GM23248 (cell line): ENCODE measurements around the gene ARPC5L. TPM values are rescaled to one million over a fixed set of nuclear protein-coding genes. Genes with fewer than 3 reads are reported as not detected.

Source experiments
- DNase-seq: peaks from one replicate; pipeline ENCODE4 v3.0.0-alpha.2; 2015
- H2AFZ ChIP-seq: fragments of 200-600 bp; sonication (generic); 2 replicates; pipeline ENCODE4 v1.6.1; 2016; ENCODE audit warnings: antibody characterized with exemption
- H3F3A ChIP-seq: fragments of 200-600 bp; sonication (generic); 2 replicates; pipeline ENCODE4 v1.6.1; 2016; ENCODE audit warnings: mild to moderate bottlenecking, antibody characterized with exemption, mixed run types; ENCODE audit not compliant: insufficient read depth
- H3K27ac ChIP-seq: fragments of 200-600 bp; sonication (generic); 2 replicates; pipeline ENCODE4 v1.5.1; 2016; ENCODE audit warnings: mild to moderate bottlenecking
- H3K27me3 ChIP-seq: fragments of 200-600 bp; sonication (generic); replicated peaks from 2 replicates; pipeline ENCODE4 v1.6.1; 2016; ENCODE audit warnings: mild to moderate bottlenecking; ENCODE audit not compliant: insufficient read depth
- H3K36me3 ChIP-seq: fragments of 200-600 bp; sonication (generic); 2 replicates; pipeline ENCODE4 v1.6.1; 2016; ENCODE audit warnings: low read depth, mild to moderate bottlenecking
- H3K4me1 ChIP-seq: fragments of 200-600 bp; sonication (generic); 2 replicates; pipeline ENCODE4 v1.6.1; 2016; ENCODE audit warnings: mild to moderate bottlenecking; ENCODE audit not compliant: insufficient read depth
- H3K4me2 ChIP-seq: fragments of 200-600 bp; sonication (generic); one replicate; pipeline ENCODE4 v1.6.1; 2016; ENCODE audit warnings: mild to moderate bottlenecking; ENCODE audit not compliant: unreplicated experiment
- H3K4me3 ChIP-seq: fragments of 200-600 bp; sonication (generic); 2 replicates; pipeline ENCODE4 v1.5.1; 2016; ENCODE audit warnings: mild to moderate bottlenecking
- H3K79me2 ChIP-seq: fragments of 200-600 bp; sonication (generic); 2 replicates; pipeline ENCODE4 v1.6.1; 2016; ENCODE audit warnings: mild to moderate bottlenecking; ENCODE audit not compliant: insufficient read depth
- H3K9ac ChIP-seq: fragments of 200-600 bp; sonication (generic); 2 replicates; pipeline ENCODE4 v1.6.1; 2016; ENCODE audit warnings: mild to moderate bottlenecking
- H3K9me2 ChIP-seq: fragments of 200-600 bp; sonication (generic); 2 replicates; pipeline ENCODE4 v1.6.1; 2016; ENCODE audit warnings: mixed run types, mild to moderate bottlenecking, moderate library complexity; ENCODE audit not compliant: insufficient read depth
- H3K9me3 ChIP-seq: fragments of 200-600 bp; sonication (generic); one replicate; pipeline ENCODE4 v1.6.1; 2017; ENCODE audit warnings: low read depth
- H4K20me1 ChIP-seq: fragments of 200-600 bp; sonication (generic); 2 replicates; pipeline ENCODE4 v1.6.0; 2016; ENCODE audit not compliant: insufficient read depth
- EZH2 ChIP-seq: fragments of 200-600 bp; sonication (generic); IDR thresholded peaks from 2 replicates; pipeline ENCODE4 v1.6.1; 2018; ENCODE audit warnings: antibody characterized with exemption, mild to moderate bottlenecking; ENCODE audit not compliant: insufficient read depth, poor library complexity, severe bottlenecking
- EZH2phosphoT487 ChIP-seq: fragments of 200-600 bp; sonication (generic); IDR thresholded peaks from 2 replicates; pipeline ENCODE4 v1.6.1; 2018; ENCODE audit warnings: antibody characterized with exemption, moderate library complexity, mild to moderate bottlenecking, low read depth; ENCODE audit not compliant: insufficient read depth
- whole genome bisulfite sequencing, 2 experiments: methylation state at CpG; one replicate each; pipeline ENCODE4 v1.1.6; 2015 to 2017; ENCODE audit warnings: low lambda C conversion rate in 2 of 2, low coverage in 1 of 2; ENCODE audit errors: missing lambda C conversion rate in 2 of 2; 5-methylcytosine and 5-hydroxymethylcytosine counted together
- in situ Hi-C: fragments of 300-500 bp; cut with MboI; formaldehyde crosslinking; loops from 2 replicates; pipeline ENCODE4 v1.15.0; 2020
- polyA plus RNA-seq: library from polyadenylated mRNA; unstranded; fragments of >200 nt; fragmentation: Nextera tagmentation; extraction: Ambion mirVana; gene quantifications from 2 replicates; pipeline ENCODE4 v1.2.1, GENCODE V29; 2016
- total RNA-seq: library from RNA; depleted of rRNA; stranded (reverse); fragments of >200 nt; shearing (Covaris generic); gene quantifications from 2 replicates; pipeline ENCODE4 v1.2.3, GENCODE V29; 2014

Gene ARPC5L
- total and polyA plus RNA-seq, 2 experiments from 2014 or later: 31.5 to 77.6 TPM

- no peak overlapping the region for H3K4me3 ChIP-seq
- peaks cover 35% of the 10 kb centered on the region for H3F3A ChIP-seq
- no peaks in the 10 kb centered on the region for H3K9me2 ChIP-seq
- H3K27me3 ChIP-seq: no peaks in the 10 kb centered on the region
- WGBS, 2 experiments: 91 to 92% methylated on average over 16 of the region's 16 CpGs
- in situ Hi-C loops: no loop called here
- no peaks in the 10 kb centered on the region for H4K20me1 ChIP-seq
- peaks cover 35% of the 10 kb centered on the region for H3K36me3 ChIP-seq
- H2AFZ ChIP-seq: no peak overlapping the region
- H3K9me3 ChIP-seq: no peaks in the 10 kb centered on the region
- H3K9ac ChIP-seq: no peak overlapping the region
- no peak for DNase-seq
- TF ChIP-seq EZH2 (no peak), EZH2phosphoT487 (no peak)
- H3K27ac ChIP-seq: no peak overlapping the region
- no peak overlapping the region for H3K4me2 ChIP-seq
- peaks cover 16% of the 10 kb centered on the region for H3K79me2 ChIP-seq
- no peaks in the 10 kb centered on the region for H3K4me1 ChIP-seq
Observed at GRCh38 chr9:124881138-124881743, 19.3 kb downstream of the ARPC5L start.

- Histone ChIP-seq H2AFZ (no peak overlapping the region), H3K9ac (no peak overlapping the region), H3K4me3 (no peak overlapping the region), H3F3A (peaks cover 27% of the 10 kb centered on the region), H4K20me1 (no peaks in the 10 kb centered on the region), H3K27me3 (no peaks in the 10 kb centered on the region), H3K4me2 (no peak overlapping the region), H3K9me2 (no peaks in the 10 kb centered on the region), H3K9me3 (no peaks in the 10 kb centered on the region), H3K27ac (no peak overlapping the region), H3K36me3 (peaks cover 25% of the 10 kb centered on the region), H3K79me2 (peaks cover 6% of the 10 kb centered on the region), H3K4me1 (no peaks in the 10 kb centered on the region)
- no peak for TF ChIP-seq EZH2
- no peak for TF ChIP-seq EZH2phosphoT487
- WGBS, 2 experiments: 69 to 78% methylated on average over 13 of the region's 13 CpGs
- in situ Hi-C loops: no loop called here
- DNase-seq: no peak
Observed at GRCh38 chr9:124882231-124882630, 20.3 kb downstream of the ARPC5L start.

GRCh38 chr9:124884376-124884775, 22.4 kb downstream of the ARPC5L start:
- no peaks in the 10 kb centered on the region for H3K4me1 ChIP-seq
- H3F3A ChIP-seq: peaks cover 6% of the 10 kb centered on the region; the same call in 1 of the 2 replicates
- no peaks in the 10 kb centered on the region for H3K79me2 ChIP-seq
- no peak overlapping the region for H2AFZ ChIP-seq
- no peak for DNase-seq
- WGBS, 2 experiments: 78 to 84% methylated on average over 4 of the region's 4 CpGs
- H4K20me1 ChIP-seq: no peaks in the 10 kb centered on the region; the same call in 1 of the 2 replicates
- no peaks in the 10 kb centered on the region for H3K27me3 ChIP-seq
- in situ Hi-C loops: no loop called here
- H3K27ac ChIP-seq: no peak overlapping the region
- H3K9me3 ChIP-seq: no peaks in the 10 kb centered on the region
- peaks cover 5% of the 10 kb centered on the region; the same call in 1 of the 2 replicates for H3K36me3 ChIP-seq
- H3K9ac ChIP-seq: no peak overlapping the region
- H3K9me2 ChIP-seq: no peaks in the 10 kb centered on the region
- H3K4me3 ChIP-seq: no peak overlapping the region
- H3K4me2 ChIP-seq: no peak overlapping the region
- no peak for TF ChIP-seq EZH2phosphoT487
- no peak for TF ChIP-seq EZH2

- Histone ChIP-seq H3K4me3 (no peak overlapping the region), H3K9ac (no peak overlapping the region), H3K4me1 (no peaks in the 10 kb centered on the region), H3K27ac (no peak overlapping the region), H3K27me3 (no peaks in the 10 kb centered on the region), H4K20me1 (no peaks in the 10 kb centered on the region; the same call in 1 of the 2 replicates), H3K9me2 (no peaks in the 10 kb centered on the region), H3F3A (no peaks in the 10 kb centered on the region), H2AFZ (no peak overlapping the region), H3K9me3 (no peaks in the 10 kb centered on the region), H3K79me2 (no peaks in the 10 kb centered on the region), H3K4me2 (no peak overlapping the region), H3K36me3 (no peaks in the 10 kb centered on the region; the same call in 1 of the 2 replicates)
- 85% methylated on average over 4 of the region's 4 CpGs for WGBS, 2 experiments
- in situ Hi-C loops: no loop called here
- TF ChIP-seq EZH2phosphoT487 (no peak), EZH2 (no peak)
- DNase-seq: no peak
Observed at GRCh38 chr9:124885551-124885950, 23.6 kb downstream of the ARPC5L start.

- no peaks in the 10 kb centered on the region for H3K79me2 ChIP-seq
- H3K4me1 ChIP-seq: no peaks in the 10 kb centered on the region
- no peaks in the 10 kb centered on the region for H3F3A ChIP-seq
- H3K27me3 ChIP-seq: no peaks in the 10 kb centered on the region
- H3K9ac ChIP-seq: no peak overlapping the region
- in situ Hi-C loops: no loop called here
- H3K4me2 ChIP-seq: no peak overlapping the region
- no peak overlapping the region for H2AFZ ChIP-seq
- H3K36me3 ChIP-seq: no peaks in the 10 kb centered on the region; the same call in 1 of the 2 replicates
- DNase-seq: no peak
- H3K9me3 ChIP-seq: no peaks in the 10 kb centered on the region
- WGBS, 2 experiments: 85 to 88% methylated on average over 10 of the region's 10 CpGs
- no peak overlapping the region for H3K27ac ChIP-seq
- no peaks in the 10 kb centered on the region for H3K9me2 ChIP-seq
- TF ChIP-seq EZH2phosphoT487 (no peak), EZH2 (no peak)
- H3K4me3 ChIP-seq: no peak overlapping the region
- H4K20me1 ChIP-seq: no peaks in the 10 kb centered on the region; the same call in 1 of the 2 replicates
Observed at GRCh38 chr9:124886461-124886860, 24.5 kb downstream of the ARPC5L start.
